ENCODE data around the gene ELSPBP1.

The ELSPBP1 gene

DNA sequence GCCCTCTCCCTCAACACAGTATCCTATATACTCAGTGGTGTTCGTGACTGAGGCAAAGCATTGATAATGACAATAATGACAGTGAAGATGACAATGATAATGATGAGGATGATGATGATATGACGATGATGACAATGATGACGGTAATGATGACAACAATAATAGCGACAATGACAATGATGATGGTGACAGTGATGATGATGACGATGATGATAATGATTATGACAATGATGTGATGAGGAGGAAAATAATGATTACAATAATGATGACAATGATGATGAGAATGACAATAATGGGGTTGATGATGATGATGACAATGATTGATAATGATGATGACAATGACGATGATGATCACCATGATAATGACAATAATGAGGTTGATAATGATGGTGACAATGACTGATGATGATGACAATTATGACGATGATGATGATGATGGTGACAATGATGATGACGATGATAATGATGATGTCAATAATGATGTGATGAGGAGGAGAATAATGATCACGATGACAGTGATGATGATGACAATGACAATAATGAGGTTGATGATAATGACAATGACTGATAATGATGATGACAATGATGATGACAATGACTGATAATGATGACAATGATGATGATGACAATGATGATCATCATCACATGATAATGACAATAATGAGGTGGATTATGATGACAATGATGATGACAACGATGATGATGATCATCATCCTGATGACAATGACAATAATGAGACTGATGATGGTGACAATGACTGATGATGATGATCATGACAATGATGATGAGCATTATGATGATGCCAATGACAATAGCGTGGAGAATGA, 16.7 kb downstream of the ELSPBP1 start:
- Histone ChIP-seq H3K4me3 (ENCODE audit: low read length) (no peak overlapping the region), H3K27me3 (ENCODE audit: control insufficient read depth, insufficient read depth, low read length) (no peaks in the 10 kb centered on the region), H3K9ac (ENCODE audit: low read length) (no peak overlapping the region), H3K27ac (ENCODE audit: low read depth, low read length) (no peak overlapping the region), H3K4me1 (ENCODE audit: control insufficient read depth, insufficient read depth, low read length) (no peaks in the 10 kb centered on the region), H3K36me3 (ENCODE audit: control insufficient read depth, insufficient read depth, low read length) (no peaks in the 10 kb centered on the region)

DNA sequence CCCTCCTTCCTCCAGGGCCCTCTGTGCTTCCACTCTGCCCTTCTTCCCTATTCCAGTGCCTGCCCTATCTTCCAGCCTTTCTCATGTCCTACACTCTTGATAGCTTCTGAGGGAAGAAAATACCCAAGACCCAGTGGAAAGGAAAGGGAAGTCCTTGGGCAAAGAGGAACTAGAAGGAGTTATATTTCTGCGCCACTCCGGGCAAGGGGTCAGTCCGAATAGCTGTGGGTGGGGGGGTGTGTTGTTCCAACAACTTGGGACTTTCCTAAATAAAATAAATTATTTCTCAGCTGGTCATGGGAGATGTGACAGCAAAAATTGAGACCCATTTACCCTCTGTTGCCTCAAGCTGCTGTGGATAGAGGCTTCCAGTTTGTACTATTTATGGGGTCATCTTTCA, 26.3 kb downstream of the ELSPBP1 start:
- Histone ChIP-seq H3K27me3 (ENCODE audit: control insufficient read depth, insufficient read depth, low read length) (no peaks in the 10 kb centered on the region), H3K4me1 (ENCODE audit: control insufficient read depth, insufficient read depth, low read length) (no peaks in the 10 kb centered on the region), H3K27ac (ENCODE audit: low read depth, low read length) (no peak overlapping the region), H3K9ac (ENCODE audit: low read length) (no peak overlapping the region), H3K36me3 (ENCODE audit: control insufficient read depth, insufficient read depth, low read length) (no peaks in the 10 kb centered on the region), H3K4me3 (ENCODE audit: low read length) (no peak overlapping the region)

DNA sequence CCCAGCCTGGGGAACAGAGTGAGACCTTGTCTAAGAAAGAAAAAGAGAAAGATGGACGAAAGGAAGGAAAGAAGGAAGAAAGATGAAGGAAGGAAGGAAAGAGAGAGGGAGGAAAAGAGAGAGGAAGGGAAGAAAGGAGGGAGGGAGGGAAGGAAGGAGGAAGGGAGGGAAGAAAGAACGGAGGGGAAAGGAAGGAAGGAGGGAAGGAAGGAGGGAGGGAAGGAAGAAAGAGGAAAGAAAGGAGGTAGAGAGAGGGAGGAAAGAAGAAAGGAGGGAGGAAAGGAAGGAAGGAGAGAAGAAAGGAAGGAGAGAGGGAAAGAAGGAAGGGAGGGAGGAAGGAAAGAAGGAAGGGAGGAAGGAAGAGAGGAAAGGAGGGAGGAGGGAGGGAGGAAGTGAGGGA, 28.6 kb downstream of the ELSPBP1 start:
- H3K9ac ChIP-seq (ENCODE audit: low read length): no peak overlapping the region
- H3K4me3 ChIP-seq (ENCODE audit: low read length): no peak overlapping the region
- H3K27ac ChIP-seq (ENCODE audit: low read depth, low read length): no peak overlapping the region
- H3K36me3 ChIP-seq (ENCODE audit: control insufficient read depth, insufficient read depth, low read length): no peaks in the 10 kb centered on the region
- no peaks in the 10 kb centered on the region for H3K27me3 ChIP-seq (ENCODE audit: control insufficient read depth, insufficient read depth, low read length)
- no peaks in the 10 kb centered on the region for H3K4me1 ChIP-seq (ENCODE audit: control insufficient read depth, insufficient read depth, low read length)

DNA sequence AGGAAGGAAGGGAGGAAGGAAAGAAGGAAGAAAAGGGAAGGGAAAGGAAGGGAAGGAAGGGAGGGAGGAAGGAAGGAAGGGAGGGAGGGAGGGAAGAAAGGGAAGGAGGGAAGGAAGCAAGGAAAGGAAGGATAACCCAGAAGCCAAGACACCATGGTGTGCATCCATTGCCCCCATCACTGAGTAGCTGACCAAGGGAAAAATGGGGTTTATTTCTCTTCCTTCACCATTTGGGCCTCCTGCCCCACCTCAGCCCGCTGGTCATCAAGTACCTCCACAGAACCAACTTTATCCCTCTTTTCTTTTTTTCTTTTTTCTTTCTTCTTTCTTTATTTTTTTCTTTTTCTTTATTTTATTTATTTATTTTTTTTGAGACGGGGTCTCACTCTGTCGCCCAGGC, 29.1 kb downstream of the ELSPBP1 start:
- no peaks in the 10 kb centered on the region for H3K27me3 ChIP-seq (ENCODE audit: control insufficient read depth, insufficient read depth, low read length)

DNA sequence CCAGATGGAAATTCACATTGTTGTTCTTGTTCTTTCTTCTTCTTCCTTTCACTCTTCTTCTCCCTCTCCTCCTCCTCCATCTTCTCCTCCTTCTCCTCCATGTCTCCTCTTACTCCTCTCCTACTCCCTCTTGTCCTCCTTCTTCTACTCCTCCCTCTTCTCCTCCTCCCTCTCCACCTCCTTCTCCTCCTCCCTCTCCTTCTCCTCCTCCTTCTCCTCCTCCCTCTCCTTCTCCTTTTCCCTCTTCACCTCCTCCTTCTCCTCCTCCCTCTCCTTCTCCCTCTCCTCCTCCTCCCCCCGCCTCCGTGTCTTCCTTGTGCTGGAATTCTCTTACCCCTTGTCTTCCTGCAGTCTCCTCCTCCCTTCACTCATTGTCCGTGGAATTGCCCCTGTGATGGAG, 31.0 kb downstream of the ELSPBP1 start:
- Histone ChIP-seq H3K27ac (ENCODE audit: low read depth, low read length) (no peak overlapping the region), H3K36me3 (ENCODE audit: control insufficient read depth, insufficient read depth, low read length) (no peaks in the 10 kb centered on the region), H3K9ac (ENCODE audit: low read length) (no peak overlapping the region), H3K4me1 (ENCODE audit: control insufficient read depth, insufficient read depth, low read length) (no peaks in the 10 kb centered on the region), H3K27me3 (ENCODE audit: control insufficient read depth, insufficient read depth, low read length) (peaks cover 2% of the 10 kb centered on the region), H3K4me3 (ENCODE audit: low read length) (no peak overlapping the region)

More for the DNA sequence above, 29.1 kb downstream of the ELSPBP1 start:
- no peak overlapping the region for H3K4me3 ChIP-seq (ENCODE audit: low read length)
- no peaks in the 10 kb centered on the region for H3K4me1 ChIP-seq (ENCODE audit: control insufficient read depth, insufficient read depth, low read length)
- no peak overlapping the region for H3K9ac ChIP-seq (ENCODE audit: low read length)
- H3K27ac ChIP-seq (ENCODE audit: low read depth, low read length): no peak overlapping the region
- no peaks in the 10 kb centered on the region for H3K36me3 ChIP-seq (ENCODE audit: control insufficient read depth, insufficient read depth, low read length)

DNA sequence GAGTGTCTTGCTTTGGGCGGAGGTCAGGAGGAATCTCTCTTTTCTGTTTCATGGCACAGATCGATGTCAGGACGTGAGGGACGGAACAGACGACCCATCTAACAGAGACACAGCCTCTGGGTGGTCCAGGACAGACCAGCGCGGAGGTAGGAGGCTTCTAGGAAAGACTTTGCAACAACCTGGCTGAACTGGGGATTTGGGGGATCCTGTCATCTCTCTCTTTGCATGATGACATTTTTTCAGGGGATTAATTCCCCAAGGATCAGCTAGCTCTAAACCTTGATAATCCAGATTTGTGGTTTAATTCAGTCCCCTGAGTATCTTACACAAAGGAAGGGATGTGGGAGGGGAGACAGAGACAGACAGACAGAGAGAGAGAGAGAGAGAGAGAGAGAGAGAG, 35.0 kb downstream of the ELSPBP1 start:
- Histone ChIP-seq H3K9ac (ENCODE audit: low read length) (no peak overlapping the region), H3K27me3 (ENCODE audit: control insufficient read depth, insufficient read depth, low read length) (peaks cover 2% of the 10 kb centered on the region), H3K4me3 (ENCODE audit: low read length) (no peak overlapping the region), H3K4me1 (ENCODE audit: control insufficient read depth, insufficient read depth, low read length) (no peaks in the 10 kb centered on the region), H3K27ac (ENCODE audit: low read depth, low read length) (no peak overlapping the region), H3K36me3 (ENCODE audit: control insufficient read depth, insufficient read depth, low read length) (no peaks in the 10 kb centered on the region)

DNA sequence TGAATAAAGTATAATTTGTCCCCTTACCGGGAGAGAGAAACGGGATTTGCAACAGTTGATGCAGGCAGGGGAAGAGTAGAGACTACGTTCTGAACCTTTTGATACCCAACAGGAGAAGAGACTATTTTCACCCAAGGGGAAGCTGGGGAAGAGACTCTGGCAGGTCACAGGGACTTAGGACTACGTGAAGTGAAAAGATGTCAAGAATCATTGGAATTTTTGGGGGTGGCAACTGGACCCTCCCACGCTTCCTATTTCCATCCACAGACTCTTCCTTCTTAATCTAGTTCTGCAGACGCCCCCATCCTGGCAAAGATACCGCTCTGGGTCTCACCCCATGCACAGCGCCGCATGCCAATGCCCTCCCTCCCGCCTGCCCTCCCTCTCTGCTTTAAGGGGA, 35.6 kb downstream of the ELSPBP1 start:
- Histone ChIP-seq H3K4me3 (ENCODE audit: low read length) (no peak overlapping the region), H3K36me3 (ENCODE audit: control insufficient read depth, insufficient read depth, low read length) (no peaks in the 10 kb centered on the region), H3K27me3 (ENCODE audit: control insufficient read depth, insufficient read depth, low read length) (peaks cover 2% of the 10 kb centered on the region), H3K27ac (ENCODE audit: low read depth, low read length) (no peak overlapping the region), H3K4me1 (ENCODE audit: control insufficient read depth, insufficient read depth, low read length) (no peaks in the 10 kb centered on the region), H3K9ac (ENCODE audit: low read length) (no peak overlapping the region)

DNA sequence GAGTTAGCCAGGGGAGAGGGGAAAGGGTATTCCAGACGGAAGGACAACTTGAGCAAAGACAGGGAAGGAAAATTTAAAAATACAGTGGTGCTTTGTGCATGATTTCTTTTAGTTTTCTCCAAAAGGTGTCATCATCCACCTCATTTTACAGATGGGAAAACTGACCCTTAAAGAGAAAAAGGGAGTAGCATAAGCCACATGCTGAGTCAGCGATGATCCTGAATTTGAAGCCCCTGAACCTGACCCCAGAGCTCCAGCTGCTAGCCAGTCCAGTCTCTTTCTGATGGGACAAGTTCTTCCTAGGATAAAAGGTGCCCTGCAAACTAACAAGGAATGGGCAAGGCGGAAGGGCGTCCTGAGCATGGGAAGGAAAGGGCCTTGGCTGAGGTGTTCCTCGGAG, 39.2 kb downstream of the ELSPBP1 start:
- Histone ChIP-seq H3K27ac (ENCODE audit: low read depth, low read length) (no peak overlapping the region), H3K4me1 (ENCODE audit: control insufficient read depth, insufficient read depth, low read length) (no peaks in the 10 kb centered on the region), H3K4me3 (ENCODE audit: low read length) (no peak overlapping the region), H3K9ac (ENCODE audit: low read length) (no peak overlapping the region), H3K36me3 (ENCODE audit: control insufficient read depth, insufficient read depth, low read length) (no peaks in the 10 kb centered on the region), H3K27me3 (ENCODE audit: control insufficient read depth, insufficient read depth, low read length) (peaks cover 2% of the 10 kb centered on the region)

DNA sequence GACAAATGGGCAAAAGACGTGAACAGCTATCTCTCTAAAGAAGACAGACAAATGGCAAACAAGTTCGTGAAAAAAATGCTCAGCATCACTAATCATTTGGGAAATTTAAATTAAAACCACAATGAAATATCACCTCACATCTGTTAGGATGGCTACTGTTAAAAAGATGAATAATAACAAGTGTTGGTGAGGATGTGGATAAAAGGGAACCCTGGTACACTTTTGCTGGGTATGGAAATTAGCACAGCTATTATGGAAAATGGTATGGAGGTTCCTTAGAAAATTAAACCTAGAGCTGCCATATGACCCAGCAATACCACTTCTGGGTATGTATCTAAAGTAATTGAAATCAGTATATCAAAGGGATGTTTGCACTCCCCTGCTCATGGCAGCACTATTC, 42.3 kb downstream of the ELSPBP1 start:
- Histone ChIP-seq H3K4me3 (ENCODE audit: low read length) (no peak overlapping the region), H3K27me3 (ENCODE audit: control insufficient read depth, insufficient read depth, low read length) (no peaks in the 10 kb centered on the region), H3K9ac (ENCODE audit: low read length) (no peak overlapping the region), H3K36me3 (ENCODE audit: control insufficient read depth, insufficient read depth, low read length) (no peaks in the 10 kb centered on the region), H3K4me1 (ENCODE audit: control insufficient read depth, insufficient read depth, low read length) (no peaks in the 10 kb centered on the region), H3K27ac (ENCODE audit: low read depth, low read length) (no peak overlapping the region)

DNA sequence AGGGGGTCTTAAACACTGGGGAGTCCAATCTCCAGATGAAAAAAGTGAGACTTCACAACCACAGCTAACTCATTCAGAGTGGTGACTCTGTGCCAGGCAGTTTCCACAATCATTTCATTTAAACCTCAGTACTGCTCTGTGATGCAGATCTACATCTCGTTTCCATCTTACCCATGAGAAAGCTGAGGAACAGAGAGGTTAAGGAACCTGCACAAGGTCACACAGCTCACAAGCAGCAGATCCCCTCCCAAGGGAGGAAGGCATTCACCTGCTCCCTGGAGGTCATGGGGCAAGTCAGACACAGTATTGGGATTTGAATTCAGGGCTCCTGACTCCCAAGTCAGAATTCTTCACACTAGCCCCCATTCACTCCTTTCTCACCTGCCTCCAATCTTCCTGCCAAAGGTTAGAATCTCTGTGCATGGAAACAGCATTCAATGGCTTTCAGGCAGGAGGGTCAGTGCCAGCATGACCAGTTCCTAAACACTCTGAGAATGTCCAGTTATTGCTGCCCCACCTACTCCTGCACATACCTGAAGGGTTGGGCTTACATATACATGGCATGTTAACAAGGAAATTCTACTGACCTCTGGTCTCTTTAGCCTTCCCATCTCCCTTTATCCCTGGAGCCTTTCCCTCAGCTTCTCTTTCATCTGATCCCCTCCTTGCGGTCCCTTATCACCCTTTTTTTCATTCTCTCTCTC, 47.6 kb downstream of the ELSPBP1 start:
- Histone ChIP-seq H3K27me3 (ENCODE audit: control insufficient read depth, insufficient read depth, low read length) (no peaks in the 10 kb centered on the region), H3K27ac (ENCODE audit: low read depth, low read length) (no peak overlapping the region), H3K9ac (ENCODE audit: low read length) (no peak overlapping the region), H3K4me3 (ENCODE audit: low read length) (no peak overlapping the region), H3K36me3 (ENCODE audit: control insufficient read depth, insufficient read depth, low read length) (no peaks in the 10 kb centered on the region), H3K4me1 (ENCODE audit: control insufficient read depth, insufficient read depth, low read length) (no peaks in the 10 kb centered on the region)

DNA sequence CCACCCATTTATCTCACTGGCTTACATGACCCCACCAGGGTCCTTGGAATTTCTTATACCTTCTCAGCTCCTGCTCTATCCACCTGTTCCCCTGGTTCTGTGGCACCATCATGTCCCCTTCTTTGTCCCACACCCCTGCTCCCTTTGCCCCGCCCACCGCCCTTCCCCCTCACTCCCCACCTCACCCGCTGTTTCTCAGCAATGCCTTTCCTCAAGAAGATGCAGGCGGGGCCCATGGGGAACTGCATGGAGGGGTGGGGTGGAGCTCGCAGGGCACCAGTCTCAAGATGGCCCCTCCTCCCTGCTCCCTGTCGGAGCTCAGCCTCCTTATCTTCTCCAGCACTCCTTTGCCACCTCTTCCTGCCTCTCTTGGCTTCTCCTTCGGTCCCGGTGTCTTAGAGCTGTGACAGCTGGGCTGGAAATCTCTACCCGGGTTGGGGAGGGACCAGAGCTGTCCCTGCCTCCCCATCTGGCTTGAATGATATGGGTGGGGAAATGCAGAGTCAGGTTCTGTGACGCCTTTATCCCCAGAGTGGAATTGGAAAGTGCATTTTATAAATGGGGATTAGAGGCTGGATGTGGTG, 49.3 kb downstream of the ELSPBP1 start, which contains the start of gene CABP5:
Gene CABP5, minus strand, starts transcription at position 405 of the 584 bp plus-strand sequence. Its CDS starts 157 bp downstream, at position 248.
- Histone ChIP-seq H3K27me3 (ENCODE audit: control insufficient read depth, insufficient read depth, low read length) (no peaks in the 10 kb centered on the region), H3K27ac (ENCODE audit: low read depth, low read length) (no peak within 1 kb of the TSS), H3K9ac (ENCODE audit: low read length) (no peak within 1 kb of the TSS), H3K4me3 (ENCODE audit: low read length) (no peak within 1 kb of the TSS), H3K36me3 (ENCODE audit: control insufficient read depth, insufficient read depth, low read length) (no peaks in the 10 kb centered on the region), H3K4me1 (ENCODE audit: control insufficient read depth, insufficient read depth, low read length) (no peaks in the 10 kb centered on the region)

DNA sequence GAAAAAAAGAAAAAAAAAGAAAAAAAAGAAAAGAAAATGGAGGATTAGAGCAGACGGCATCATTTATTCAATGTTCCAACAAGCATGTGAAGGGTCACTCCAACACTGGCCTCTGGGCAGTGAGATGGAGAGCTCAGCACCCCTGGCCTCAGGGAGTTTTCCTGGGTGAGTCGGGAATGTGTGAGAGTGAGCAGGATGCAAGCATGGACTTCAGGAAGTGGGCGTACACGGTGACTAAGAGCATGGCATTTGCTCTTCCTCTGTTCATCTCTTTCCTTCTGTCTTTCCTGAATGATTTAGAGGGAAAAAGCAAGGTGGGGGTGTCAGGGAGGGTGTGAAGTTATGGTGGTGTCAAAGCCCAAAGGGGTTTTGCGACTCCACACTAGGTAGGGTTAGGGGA, 50.1 kb downstream of the ELSPBP1 start:
- Histone ChIP-seq H3K4me3 (ENCODE audit: low read length) (no peak overlapping the region), H3K27ac (ENCODE audit: low read depth, low read length) (no peak overlapping the region), H3K27me3 (ENCODE audit: control insufficient read depth, insufficient read depth, low read length) (no peaks in the 10 kb centered on the region), H3K36me3 (ENCODE audit: control insufficient read depth, insufficient read depth, low read length) (no peaks in the 10 kb centered on the region), H3K4me1 (ENCODE audit: control insufficient read depth, insufficient read depth, low read length) (no peaks in the 10 kb centered on the region), H3K9ac (ENCODE audit: low read length) (no peak overlapping the region)

Measured in rectal smooth muscle tissue (tissue), 1 donor.